ENCODE results near the gene KHDC1L.
"Not testable (repeated sequence)": the region's sequence is repeated elsewhere in the genome, so short reads cannot be mapped to it uniquely, and the experiment has no call there.

KHDC1L gene

DNA sequence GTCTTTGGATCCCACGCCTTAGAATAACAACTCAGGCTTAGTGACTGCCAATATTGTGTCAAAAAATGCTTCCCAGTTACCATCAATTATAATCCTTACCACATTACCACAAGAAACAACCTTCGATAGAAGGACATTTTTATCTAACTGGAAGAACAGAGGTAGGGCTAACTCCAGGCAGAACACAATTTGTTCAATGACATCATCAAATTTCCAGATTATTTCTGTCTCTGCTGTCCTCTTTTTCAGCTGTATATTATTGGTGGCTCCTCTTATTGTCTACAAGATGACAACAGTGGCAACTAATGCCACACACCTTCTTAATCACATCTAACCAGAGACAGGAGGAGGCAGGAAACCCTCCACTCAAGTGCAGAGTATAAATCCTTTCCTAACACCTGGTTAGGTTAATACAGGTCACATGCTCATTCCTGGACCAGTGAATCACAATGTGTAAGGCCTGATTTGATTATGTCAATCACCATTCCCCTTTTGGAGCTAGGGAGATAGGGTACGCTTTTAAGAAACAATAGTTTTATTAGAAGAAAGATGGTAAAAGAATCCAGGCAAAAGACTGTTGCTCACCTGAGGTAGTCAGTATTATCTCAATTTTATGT lies 18.0 kb downstream of the KHDC1L start:
- DNase-seq (ENCODE audit: low spot score) = no peak
- in situ Hi-C loops (cut with MboI; ENCODE audit: low pct_unique_long_range_greater_than_20kb, low sequenced_read_pairs, unreplicated experiment) = no loop called here
- TF ChIP-seq, protein P1, sequence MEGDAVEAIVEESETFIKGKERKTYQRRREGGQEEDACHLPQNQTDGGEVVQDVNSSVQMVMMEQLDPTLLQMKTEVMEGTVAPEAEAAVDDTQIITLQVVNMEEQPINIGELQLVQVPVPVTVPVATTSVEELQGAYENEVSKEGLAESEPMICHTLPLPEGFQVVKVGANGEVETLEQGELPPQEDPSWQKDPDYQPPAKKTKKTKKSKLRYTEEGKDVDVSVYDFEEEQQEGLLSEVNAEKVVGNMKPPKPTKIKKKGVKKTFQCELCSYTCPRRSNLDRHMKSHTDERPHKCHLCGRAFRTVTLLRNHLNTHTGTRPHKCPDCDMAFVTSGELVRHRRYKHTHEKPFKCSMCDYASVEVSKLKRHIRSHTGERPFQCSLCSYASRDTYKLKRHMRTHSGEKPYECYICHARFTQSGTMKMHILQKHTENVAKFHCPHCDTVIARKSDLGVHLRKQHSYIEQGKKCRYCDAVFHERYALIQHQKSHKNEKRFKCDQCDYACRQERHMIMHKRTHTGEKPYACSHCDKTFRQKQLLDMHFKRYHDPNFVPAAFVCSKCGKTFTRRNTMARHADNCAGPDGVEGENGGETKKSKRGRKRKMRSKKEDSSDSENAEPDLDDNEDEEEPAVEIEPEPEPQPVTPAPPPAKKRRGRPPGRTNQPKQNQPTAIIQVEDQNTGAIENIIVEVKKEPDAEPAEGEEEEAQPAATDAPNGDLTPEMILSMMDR (IDR thresholded peaks at IDR 0.05; ENCODE audit: extremely low read depth, insufficient read depth, missing control alignments) = no peak

DNA sequence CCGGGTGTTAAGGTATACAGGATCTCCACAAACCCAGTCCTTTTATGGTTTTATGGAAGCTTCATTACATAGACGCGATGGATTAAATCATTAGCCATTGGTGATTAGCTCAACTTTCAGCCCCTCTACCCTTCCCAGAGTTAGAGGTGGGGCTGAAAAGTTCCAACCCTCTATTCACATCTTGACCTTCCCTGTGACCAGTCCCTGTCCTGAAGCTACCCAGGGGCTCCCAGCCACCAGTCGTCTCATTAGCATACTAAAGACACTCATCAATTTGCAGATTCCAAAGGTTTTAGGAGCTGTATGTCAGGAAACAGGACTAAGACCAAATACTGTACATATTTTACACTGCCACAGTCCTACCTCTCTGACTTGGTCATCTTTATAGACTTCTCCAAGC lies 21.0 kb downstream of the KHDC1L start:
- in situ Hi-C loops (cut with MboI; ENCODE audit: low pct_unique_long_range_greater_than_20kb, low sequenced_read_pairs, unreplicated experiment) = no loop called here
- TF ChIP-seq, protein P1 (IDR thresholded peaks at IDR 0.05; ENCODE audit: extremely low read depth, insufficient read depth, missing control alignments) = no peak
- no peak for DNase-seq (ENCODE audit: low spot score)

DNA sequence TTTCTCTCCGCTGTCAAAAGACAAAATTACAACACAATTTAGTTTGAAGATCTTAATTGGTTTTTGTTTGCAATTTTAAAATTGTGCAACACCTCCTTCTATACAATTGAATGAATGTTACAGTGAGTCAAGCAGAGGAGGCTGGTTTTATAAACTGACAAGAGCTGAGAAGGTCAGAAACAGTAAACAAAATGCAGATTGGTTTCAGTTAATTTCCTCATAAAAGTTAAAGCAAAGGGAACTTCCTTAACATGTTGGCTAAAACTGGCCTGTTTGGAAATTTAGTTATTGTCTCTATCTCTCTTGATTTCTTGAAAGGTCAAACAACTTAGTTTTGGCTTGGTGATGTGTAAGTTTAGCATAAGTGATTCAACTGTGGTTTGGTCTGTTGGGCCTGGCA lies 22.2 kb downstream of the KHDC1L start:
- in situ Hi-C loops (cut with MboI; ENCODE audit: low pct_unique_long_range_greater_than_20kb, low sequenced_read_pairs, unreplicated experiment) = no loop called here
- TF ChIP-seq, protein P1 (IDR thresholded peaks at IDR 0.05; ENCODE audit: extremely low read depth, insufficient read depth, missing control alignments) = no peak
- no peak for DNase-seq (ENCODE audit: low spot score)

DNA sequence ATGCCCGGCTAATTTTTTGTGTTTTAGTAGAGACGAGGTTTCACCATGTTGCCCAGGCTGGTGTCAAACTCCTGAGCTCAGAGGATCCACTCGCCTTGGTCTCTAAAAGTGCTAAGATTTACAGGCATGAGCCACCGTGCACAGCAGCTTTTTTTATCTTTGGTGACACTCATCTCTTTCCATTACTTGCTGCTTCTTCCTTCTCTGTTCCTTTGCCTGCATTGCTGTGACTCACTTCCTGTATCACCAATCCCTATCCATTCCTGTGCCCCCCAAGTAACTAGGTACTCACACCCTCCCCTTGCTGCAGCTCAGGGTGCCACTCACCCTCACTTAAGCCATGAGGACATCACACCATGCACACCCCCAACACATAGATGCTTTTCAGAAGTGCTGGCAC lies 24.6 kb downstream of the KHDC1L start:
- TF ChIP-seq, protein P1 (IDR thresholded peaks at IDR 0.05; ENCODE audit: extremely low read depth, insufficient read depth, missing control alignments) = no peak
- in situ Hi-C loops (cut with MboI; ENCODE audit: low pct_unique_long_range_greater_than_20kb, low sequenced_read_pairs, unreplicated experiment) = no loop called here
- no peak for DNase-seq (ENCODE audit: low spot score)

DNA sequence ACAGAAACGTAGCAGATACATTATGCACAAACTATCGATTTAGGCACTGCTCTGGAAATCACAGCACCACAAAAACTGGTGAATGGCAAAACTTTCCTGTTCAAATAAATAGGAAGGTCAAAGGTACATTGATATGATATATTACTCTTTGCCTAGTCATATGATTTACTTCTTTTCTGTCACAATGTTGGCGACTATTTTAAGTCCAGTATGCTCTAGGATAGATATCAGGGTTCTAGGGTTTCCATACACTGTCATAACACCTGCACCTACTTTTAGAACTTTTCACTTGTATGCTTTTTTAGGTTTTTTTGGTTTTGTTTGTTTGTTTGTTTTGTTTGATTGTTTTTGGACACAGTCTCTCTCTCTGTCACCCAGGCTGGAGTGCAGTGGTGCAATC lies 25.0 kb downstream of the KHDC1L start:
- no peak for DNase-seq (ENCODE audit: low spot score)
- TF ChIP-seq, protein P1 (IDR thresholded peaks at IDR 0.05; ENCODE audit: extremely low read depth, insufficient read depth, missing control alignments) = no peak
- in situ Hi-C loops (cut with MboI; ENCODE audit: low pct_unique_long_range_greater_than_20kb, low sequenced_read_pairs, unreplicated experiment) = no loop called here

DNA sequence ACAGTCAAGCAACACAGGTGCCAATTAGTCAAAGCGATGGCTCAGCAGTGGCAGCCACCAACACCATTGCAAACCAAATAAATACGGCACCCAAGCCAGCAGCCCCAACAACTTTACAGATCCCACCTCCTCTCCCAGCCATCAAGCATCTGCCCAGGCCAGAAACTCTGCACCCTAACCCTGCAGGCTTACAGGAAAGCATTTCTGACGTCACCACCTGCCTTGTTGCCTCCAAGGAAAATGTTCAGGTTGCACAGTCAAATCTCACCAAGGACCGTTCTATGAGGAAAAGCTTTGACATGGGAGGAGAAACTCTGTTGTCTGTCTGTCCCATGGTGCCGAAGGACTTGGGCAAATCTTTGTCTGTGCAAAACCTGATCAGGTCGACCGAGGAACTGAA lies 30.6 kb downstream of the KHDC1L start:
- in situ Hi-C loops (cut with MboI; ENCODE audit: low pct_unique_long_range_greater_than_20kb, low sequenced_read_pairs, unreplicated experiment) = no loop called here
- no peak for DNase-seq (ENCODE audit: low spot score)
- TF ChIP-seq, protein P1 (IDR thresholded peaks at IDR 0.05; ENCODE audit: extremely low read depth, insufficient read depth, missing control alignments) = no peak

DNA sequence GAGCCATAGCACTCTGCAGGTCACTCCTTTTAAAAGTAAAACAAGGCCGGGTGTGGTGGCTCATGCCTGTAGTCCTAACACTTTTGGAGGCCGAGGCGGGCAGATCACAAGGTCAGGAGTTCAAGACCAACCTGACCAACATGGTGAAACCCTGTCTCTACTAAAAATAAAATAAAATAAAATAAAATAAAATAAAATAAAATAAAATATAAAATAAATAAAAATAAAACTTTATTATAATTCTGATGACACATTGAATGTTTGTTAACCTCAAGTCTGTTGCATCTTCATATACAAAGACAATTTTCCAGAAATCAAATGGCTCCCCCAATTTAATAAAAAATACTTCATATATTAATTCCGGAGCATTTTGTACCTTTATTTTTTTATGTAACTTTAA lies 32.0 kb downstream of the KHDC1L start:
- in situ Hi-C loops (cut with MboI; ENCODE audit: low pct_unique_long_range_greater_than_20kb, low sequenced_read_pairs, unreplicated experiment); DNase-seq (ENCODE audit: low spot score): not testable (repeated sequence)

All from GM13977 (cell line).